GM18867 (cell line): ENCODE data around the gene PSG4.
"Not testable (repeated sequence)": the region's sequence is repeated elsewhere in the genome, so short reads cannot be mapped to it uniquely, and the experiment has no call there.

Source experiments
- ATAC-seq: cut with Tn5 transposase; IDR thresholded peaks from one replicate; pipeline ENCODE4 v1.9.1; 2021; ENCODE audit warnings: mild to moderate bottlenecking, moderate library complexity; ENCODE audit not compliant: unreplicated experiment

The PSG4 gene

DNA sequence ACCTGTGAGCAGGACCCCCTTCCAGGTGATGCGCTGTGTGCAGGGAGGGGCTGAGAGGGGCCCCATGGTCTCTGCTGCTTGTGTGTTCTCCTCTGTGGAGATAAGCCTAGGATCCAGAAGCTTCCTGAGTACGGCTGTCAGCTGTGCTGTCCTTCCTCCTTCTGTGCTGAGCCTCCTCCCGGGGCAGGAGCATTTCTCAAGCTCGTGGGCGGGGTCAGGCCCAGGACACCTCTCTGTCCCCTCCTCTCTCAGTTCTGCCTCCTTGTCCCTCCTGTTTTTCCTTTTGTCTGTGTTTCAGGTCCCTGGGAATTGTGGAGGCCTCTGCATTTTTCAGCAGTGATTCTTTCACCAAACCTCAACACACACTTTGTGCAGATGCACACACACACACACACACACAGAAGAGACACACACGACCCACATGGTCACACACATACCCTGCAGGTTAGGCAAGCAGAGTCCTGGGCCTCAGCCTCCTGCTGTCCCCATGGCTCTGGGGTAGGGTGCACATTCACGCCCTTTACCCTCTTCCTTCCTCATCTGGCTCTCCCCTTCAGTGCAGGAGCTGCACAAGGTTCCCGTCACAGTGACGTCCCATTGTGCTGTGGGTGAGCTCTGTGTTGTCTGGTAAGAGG is at the start of gene PSG4:
Gene PSG4 (minus strand): TSS at position 168 of the 635 bp plus-strand sequence. CDS start 102 bp downstream, at position 66.
- not testable (repeated sequence) for ATAC-seq

DNA sequence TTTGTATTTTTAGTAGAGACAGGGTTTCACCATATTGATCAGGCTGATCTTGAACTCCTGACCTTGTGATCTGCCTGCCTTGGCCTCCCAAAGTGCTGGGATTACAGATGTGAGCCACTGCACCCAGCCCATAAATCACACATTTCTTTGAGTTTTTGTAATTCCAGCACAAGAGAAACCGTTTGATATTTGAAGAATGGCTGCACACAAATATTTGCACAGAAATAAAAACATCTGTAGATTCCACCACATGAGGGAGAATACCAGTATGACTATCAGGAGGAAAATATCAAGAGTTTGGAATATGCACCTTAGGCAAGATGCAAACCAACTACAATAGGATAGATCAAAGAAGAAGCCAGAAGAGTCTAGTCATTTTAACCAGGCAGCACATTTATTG is 46.0 kb upstream of the PSG4 start:
- ATAC-seq = not testable (repeated sequence)

DNA sequence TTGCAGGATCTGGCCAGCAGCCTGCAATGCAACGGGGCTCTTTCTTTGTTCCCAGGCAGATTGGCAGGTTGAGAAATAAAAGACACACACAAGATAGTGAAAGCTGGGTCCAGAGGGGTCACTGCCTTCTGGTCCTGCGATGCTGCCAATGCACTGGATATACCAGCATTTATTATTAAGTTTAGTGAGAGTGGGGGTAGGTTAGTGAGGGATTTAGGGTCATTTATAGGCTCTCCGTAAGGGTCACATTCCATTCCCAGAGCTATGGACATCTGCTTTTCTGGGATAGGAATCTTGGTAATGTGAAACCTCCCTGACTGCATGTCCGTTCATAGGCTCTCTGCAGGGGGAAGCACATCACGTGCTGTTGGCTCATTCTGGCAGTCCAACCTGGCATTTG is 44.9 kb upstream of the PSG4 start:
- ATAC-seq = not testable (repeated sequence)

DNA sequence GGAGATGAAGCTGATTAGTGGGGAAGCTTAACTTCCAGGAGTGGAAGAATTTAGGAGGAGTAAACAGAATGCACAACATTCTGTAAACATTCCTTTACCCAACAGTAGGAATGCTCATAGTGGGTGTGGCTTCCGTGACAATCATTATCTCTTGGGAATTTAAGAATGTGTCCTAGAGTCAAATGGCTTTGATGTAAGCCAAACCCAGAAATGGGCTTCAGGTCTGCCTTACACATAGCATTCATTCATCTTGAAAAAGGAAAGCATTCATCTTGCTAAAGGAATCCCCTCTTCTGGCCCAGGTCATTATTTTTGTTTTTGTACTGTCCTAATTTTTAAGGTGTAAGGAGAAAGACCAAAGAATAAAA is 43.2 kb upstream of the PSG4 start:
- not testable (repeated sequence) for ATAC-seq

DNA sequence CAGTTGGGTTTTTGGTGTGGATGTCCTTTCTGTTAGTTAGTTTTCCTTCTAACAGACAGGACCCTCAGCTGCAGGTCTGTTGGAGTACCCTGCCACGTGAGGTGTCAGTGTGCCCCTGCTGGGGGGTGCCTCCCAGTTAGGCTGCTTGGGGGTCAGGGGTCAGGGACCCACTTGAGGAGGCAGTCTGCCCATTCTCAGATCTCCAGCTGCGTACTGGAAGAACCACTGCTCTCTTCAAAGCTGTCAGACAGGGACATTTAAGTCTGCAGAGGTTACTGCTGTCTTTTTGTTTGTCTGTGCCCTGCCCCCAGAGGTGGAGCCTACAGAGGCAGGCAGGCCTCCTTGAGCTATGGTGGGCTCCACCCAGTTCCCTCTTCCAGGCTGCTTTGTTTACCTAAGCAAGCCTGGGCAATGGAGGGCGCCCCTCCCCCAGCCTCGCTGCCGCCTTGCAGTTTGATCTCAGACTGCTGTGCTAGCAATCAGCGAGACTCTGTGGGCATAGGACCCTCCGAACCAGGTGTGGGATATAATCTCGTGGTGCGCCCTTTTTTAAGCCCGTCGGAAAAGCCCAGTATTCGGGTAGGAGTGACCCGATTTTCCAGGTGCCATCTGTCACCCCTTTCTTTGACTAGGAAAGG is 41.9 kb upstream of the PSG4 start:
- not testable (repeated sequence) for ATAC-seq

- ATAC-seq = not testable (repeated sequence)
Measured at GRCh38 chr19:43245848-43246247, 40.4 kb upstream of the PSG4 start.

DNA sequence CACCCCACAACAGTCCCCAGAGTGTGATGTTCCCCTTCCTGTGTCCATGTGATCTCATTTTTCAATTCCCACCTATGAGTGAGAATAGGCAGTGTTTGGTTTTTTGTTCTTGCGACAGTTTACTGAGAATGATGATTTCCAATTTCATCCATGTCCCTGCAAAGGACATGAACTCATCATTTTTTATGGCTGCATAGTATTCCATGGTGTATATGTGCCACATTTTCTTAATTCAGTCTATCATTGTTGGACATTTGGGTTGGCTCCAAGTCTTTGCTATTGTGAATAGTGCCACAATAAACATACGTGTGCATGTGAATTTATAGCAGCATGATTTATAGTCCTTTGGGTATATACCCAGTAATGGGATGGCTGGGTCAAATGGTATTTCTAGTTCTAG is 36.8 kb upstream of the PSG4 start:
- not testable (repeated sequence) for ATAC-seq

DNA sequence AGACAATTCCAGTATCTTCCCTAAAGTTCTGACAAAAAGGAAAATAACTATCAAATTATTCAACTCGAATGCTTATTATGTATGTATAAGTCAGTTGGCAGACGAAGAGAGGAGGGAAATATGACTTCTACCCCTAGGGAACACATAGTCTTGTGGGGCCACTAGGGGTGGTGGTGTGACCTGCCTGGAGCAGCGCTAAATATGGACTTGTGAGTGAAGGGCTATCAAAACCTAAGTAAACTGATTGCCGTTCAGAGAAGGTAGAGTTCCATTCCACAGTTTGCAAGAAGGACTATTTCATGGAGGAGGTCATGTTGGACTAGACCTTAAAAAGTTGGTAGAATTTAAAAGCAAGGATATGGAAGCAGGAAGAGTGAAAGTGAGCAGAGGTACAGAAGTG is 32.8 kb upstream of the PSG4 start:
- not testable (repeated sequence) for ATAC-seq

GRCh38 chr19:43235686-43236085 is 30.2 kb upstream of the PSG4 start:
- not testable (repeated sequence) for ATAC-seq

GRCh38 chr19:43229315-43229714 is 23.9 kb upstream of the PSG4 start:
- ATAC-seq = no peak

DNA sequence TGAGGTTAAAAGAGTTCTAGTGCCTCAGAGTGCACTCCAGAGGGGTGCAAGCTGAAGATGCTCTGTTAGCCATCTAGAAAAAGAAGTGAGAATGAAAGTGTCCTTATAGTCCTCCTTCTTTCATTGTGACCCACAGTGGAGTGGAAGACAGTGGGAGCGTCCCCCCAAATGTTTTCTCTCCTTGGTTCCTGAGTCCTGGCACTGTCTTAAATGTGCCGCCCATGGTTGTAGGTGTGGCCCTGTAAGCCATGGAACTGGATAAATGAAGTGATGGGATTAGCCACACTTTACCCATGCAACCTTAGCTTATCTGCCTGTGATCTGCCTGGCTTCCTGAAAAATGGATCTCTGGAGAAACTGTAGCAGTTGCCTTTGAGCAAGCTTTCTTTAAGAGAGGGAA is 23.3 kb upstream of the PSG4 start:
- ATAC-seq = not testable (repeated sequence)

DNA sequence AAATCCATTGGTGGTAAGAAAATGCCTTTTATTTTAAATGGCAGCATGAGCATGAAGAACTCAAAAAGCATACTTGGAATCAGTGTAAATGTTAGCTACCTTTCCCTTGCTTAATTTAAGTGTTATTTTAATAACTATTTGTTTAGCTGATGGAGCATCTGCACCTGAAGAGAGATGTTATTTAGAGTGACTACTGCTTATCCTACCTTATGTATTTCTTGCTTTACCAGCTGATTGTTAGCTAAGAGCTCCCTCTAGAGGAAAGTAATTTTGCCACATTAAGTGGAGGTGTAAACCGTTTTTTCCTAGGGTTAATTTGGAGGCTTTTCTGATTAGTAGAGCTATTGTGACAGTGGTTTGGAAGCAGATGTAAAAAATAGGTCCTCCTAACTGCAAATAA is 21.5 kb upstream of the PSG4 start:
- not testable (repeated sequence) for ATAC-seq

DNA sequence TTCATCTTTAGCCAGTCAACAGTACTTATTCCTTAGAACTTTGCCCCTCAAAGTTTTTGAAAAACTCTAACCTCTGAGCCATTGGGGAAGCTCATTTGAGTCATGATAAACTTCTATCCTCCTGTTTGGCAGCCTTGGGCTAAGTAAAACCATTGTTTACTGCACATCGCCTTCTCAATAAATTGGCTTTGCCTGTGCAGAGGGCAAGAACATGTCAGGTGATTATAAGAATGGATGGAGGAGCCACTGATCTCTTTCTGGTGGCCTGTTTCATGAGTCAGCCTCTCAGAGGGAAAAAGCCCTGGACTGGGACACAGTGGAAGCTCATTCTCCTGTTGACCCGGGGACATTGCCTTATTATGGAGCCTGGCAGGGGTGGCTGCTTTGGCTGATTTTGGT is 19.4 kb upstream of the PSG4 start:
- no peak for ATAC-seq

GRCh38 chr19:43224201-43224854 is 18.9 kb upstream of the PSG4 start:
- ATAC-seq = not testable (repeated sequence)

GRCh38 chr19:43221891-43222290 is 16.5 kb upstream of the PSG4 start:
- ATAC-seq = not testable (repeated sequence)

DNA sequence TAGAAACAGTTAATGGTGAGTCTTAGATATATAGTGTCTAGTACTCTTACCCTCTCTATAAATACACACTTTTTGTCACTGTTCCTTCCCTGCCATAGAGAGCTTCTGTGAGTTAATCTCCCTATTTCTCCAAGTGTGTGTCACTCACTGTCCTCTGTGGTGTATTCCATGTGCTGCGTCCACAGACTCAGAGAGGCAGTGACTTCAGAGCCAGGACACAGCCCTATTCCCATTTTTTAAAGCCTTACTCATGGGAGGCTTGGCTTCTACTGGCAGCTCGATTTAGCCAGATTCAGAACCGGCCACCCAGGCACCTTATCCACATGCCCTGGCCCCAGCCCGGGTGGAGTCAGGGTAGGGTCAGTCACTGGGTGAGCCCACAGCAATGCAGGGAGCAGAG is 13.7 kb upstream of the PSG4 start:
- not testable (repeated sequence) for ATAC-seq

DNA sequence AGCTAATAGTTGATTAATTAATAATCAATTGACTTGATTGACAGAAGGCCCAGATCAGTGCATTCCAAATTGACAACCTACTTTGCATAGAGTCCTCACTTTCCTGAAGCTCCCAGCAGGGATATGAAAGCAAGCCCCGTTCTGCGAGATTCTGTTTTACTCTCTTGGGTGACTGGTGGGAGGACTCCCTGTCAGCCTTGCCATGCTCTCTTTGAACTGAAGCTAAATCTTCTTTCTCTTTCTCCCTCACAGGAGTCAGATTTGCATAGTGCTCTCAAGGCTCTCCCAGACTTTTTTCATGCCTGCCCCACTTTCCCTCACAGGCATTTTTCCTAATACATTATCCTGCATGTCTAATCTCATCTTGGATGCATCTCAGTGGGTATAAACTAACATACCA is 10.4 kb upstream of the PSG4 start:
- not testable (repeated sequence) for ATAC-seq

GRCh38 chr19:43207991-43208390 is 2.6 kb upstream of the PSG4 start:
- ATAC-seq = no peak

- ATAC-seq = not testable (repeated sequence)
Measured at GRCh38 chr19:43207174-43207573, 1.7 kb upstream of the PSG4 start.

- not testable (repeated sequence) for ATAC-seq
Measured at GRCh38 chr19:43203611-43204010, 1.8 kb downstream of the PSG4 start.

DNA sequence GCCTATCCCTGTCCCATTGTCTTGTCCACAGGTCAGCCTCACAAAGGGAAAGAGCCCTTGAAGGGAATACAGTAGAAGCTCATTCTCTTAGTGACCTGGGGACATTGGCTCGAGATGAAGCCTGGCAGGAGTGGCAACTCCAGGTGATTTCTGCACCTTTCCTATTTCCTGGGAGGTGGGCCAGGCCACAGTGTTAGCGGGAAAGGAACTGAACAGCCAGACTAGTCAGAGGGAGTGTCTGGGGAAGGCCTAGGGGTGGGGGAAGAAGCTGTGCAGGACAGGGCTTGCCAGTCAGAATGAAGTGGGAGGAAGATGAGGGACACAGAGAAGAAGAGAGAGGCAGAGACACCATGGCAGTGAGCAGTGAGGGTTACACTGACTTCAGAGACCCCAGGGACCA is 3.5 kb downstream of the PSG4 start:
- ATAC-seq = not testable (repeated sequence)

DNA sequence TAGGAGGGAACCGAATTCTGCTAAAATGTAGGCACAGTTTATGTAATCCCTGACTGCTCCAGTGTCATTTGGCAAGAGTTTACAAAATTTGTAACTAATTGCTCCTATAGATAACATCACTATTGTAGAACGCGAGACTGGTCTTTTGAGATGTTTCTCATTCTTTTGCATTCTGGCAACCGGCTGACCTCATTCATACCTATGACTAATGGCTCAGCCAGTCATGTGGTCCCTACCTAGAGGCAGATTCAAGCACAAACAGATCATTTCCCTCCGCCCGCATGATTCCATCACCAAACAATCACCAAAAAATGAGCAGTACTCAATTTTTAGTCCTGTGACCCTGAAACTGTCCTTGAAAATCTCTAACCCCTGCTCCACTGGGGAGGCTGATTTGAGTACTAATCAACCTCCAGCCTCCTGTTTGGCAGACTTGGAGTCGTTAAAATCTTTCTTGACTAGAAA is 4.1 kb downstream of the PSG4 start:
- ATAC-seq = not testable (repeated sequence)
